Measurements from ENCODE around the gene SLC13A3. TPM values are rescaled to one million over a fixed set of nuclear protein-coding genes. Genes with fewer than 3 reads are reported as not detected.

The SLC13A3 gene
- total and polyA plus RNA-seq, 2 of the 4 experiments (the other 2 are of a cell fraction) = 2.5 to 4.2 TPM

DNA sequence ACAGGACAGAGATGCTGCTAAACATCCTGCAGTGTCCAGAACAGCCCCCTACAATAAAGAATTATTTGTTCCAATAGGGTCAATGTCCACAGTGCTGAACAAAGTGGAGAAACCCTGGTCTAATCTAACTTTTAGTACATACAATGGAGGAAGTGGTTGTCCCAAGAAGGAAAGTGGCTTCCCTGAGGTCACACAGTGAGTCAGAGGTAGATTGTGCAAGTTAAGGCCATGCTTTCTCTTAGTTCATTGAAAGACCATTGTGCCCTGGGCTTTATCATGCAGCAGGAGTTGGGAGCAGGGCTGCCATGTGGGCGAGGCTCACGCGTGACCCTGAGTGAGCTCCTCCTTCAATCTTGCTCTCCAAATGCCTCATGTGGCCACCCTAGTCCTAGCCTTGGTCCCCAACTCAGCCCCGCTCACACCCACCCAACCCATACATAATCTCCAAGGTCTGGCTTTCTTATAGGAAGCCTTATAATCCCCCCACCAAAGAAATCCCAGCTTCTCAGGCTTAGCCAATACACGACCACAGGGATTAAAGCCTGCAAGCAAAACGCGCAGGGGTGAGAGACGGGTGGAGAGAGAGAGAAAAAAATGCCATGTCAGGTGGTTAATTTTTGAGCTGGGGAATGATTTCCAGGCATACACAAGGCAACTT, 19.9 kb downstream of the SLC13A3 start:
- Histone ChIP-seq H3K18ac (ENCODE audit: low read depth, low read length) (no peak overlapping the region), H3K36me3 (ENCODE audit: control insufficient read depth, insufficient read depth, low read length) (no peaks in the 10 kb centered on the region), H3K9me1 (ENCODE audit: insufficient read depth, low read length) (no peaks in the 10 kb centered on the region), H2BK120ac (ENCODE audit: low read depth, low read length) (no peak overlapping the region), H4K8ac (ENCODE audit: low read depth in 2 of 2, low read length in 2 of 2) (no peak overlapping the region), H2BK15ac (ENCODE audit: low read depth, low read length) (no peak overlapping the region), H3K79me1 (ENCODE audit: low read depth in 1 of 2, low read length in 2 of 2) (no peaks in the 10 kb centered on the region), H3K4me2 (ENCODE audit: low read depth, low read length) (no peak overlapping the region), H3K9ac (ENCODE audit: low read depth, low read length) (no peak overlapping the region), H3K56ac (ENCODE audit: extremely low read depth, insufficient read depth, low read length) (no peak overlapping the region), H3K4me1 (ENCODE audit: control insufficient read depth, insufficient read depth, low read length) (no peaks in the 10 kb centered on the region), H3K4ac (ENCODE audit: low read depth, low read length) (no peak overlapping the region), H3K14ac (replicated peaks; ENCODE audit: low read depth, low read length) (no peak overlapping the region), H4K20me1 (ENCODE audit: insufficient read depth, low read length) (no peaks in the 10 kb centered on the region), H3K27ac (ENCODE audit: insufficient read depth, low read length) (no peak overlapping the region), H3K27me3 (ENCODE audit: control insufficient read depth, insufficient read depth, low read length) (no peaks in the 10 kb centered on the region; the same call in 1 of the 2 replicates), H2AK5ac (ENCODE audit: low read depth, low read length) (no peak overlapping the region), H2AFZ (replicated peaks; ENCODE audit: low read length, poor library complexity) (no peak overlapping the region), H2BK5ac (ENCODE audit: low read depth, low read length, poor library complexity, severe bottlenecking) (no peak overlapping the region), H3K9me3 (ENCODE audit: control insufficient read depth, insufficient read depth, low read length) (peaks cover 5% of the 10 kb centered on the region; the same call in 1 of the 2 replicates), H4K91ac (ENCODE audit: insufficient read depth, low read depth, low read length) (no peak overlapping the region), H4K5ac (ENCODE audit: low read depth, low read length) (no peak overlapping the region), H2AK9ac (replicated peaks; ENCODE audit: low read depth, low read length, poor library complexity) (no peak overlapping the region), H3K23ac (ENCODE audit: low read depth, low read length) (no peak overlapping the region), H2BK20ac (ENCODE audit: low read depth, low read length) (no peak overlapping the region), H3K4me3 (ENCODE audit: insufficient read depth, low read depth, low read length) (no peak overlapping the region)
- no TSS peak for BruUV-seq (replicated peaks)
- ChIA-PET CTCF (no interaction called here), POLR2A (ENCODE audit: unreplicated experiment) (no interaction called here)
- TF ChIP-seq CEBPB (IDR thresholded peaks at IDR 0.05; ENCODE audit: low read depth, low read length) = peak; percentile 70
- no peak for TF ChIP-seq RCOR1 (IDR thresholded peaks at IDR 0.05; ENCODE audit: insufficient replicate concordance, low read length)
- intact Hi-C loops (cut with micrococcal nuclease) (no loop called here), in situ Hi-C loops (cut with MboI; ENCODE audit: low sequenced_read_pairs) (no loop called here), dilution Hi-C loops (cut with HindIII; ENCODE audit: low sequenced_read_pairs, unreplicated experiment) (no loop called here)
- ATAC-seq (ENCODE audit: low read depth) (no peak), DNase-seq (peak; percentile 15)
- no CpG with 5 or more reads among the region's 8 CpGs for WGBS, 2 experiments (ENCODE audit: extremely low coverage in 2 of 2, insufficient read length in 1 of 2)
